Vagina (tissue), 2 donors: ENCODE results near the gene EDEM2. TPM values are rescaled to one million over a fixed set of nuclear protein-coding genes. Genes with fewer than 3 reads are reported as not detected.
"Not testable (repeated sequence)": the region's sequence is repeated elsewhere in the genome, so short reads cannot be mapped to it uniquely, and the experiment has no call there.

Source experiments
- DNase-seq, 2 donors: peaks; one replicate each; pipeline ENCODE4 v3.0.0-alpha.2; 2017; ENCODE audit errors: extremely low spot score in 2 of 2
- H3K27ac ChIP-seq: fragments of 200-600 bp; sonication (generic); one replicate; pipeline ENCODE4 v1.5.1; 2019
- H3K27me3 ChIP-seq: fragments of 200-600 bp; sonication (generic); one replicate; pipeline ENCODE4 v1.5.1; 2019
- H3K36me3 ChIP-seq, 2 donors: fragments of 200-600 bp; sonication (generic); one replicate each; pipeline ENCODE4 v1.5.1; 2017 to 2019
- H3K4me1 ChIP-seq: fragments of 200-600 bp; sonication (generic); one replicate; pipeline ENCODE4 v1.5.1; 2019
- H3K4me3 ChIP-seq, 2 donors: fragments of 200-600 bp; sonication (generic); 1 replicate in 1 of 2; 2 replicates in 1 of 2; pipeline ENCODE4 v1.5.1; 2016 to 2019
- H3K9me3 ChIP-seq: fragments of 200-600 bp; sonication (generic); one replicate; pipeline ENCODE4 v1.5.1; 2019
- CTCF ChIP-seq, 3 experiments: fragments of 450-650 bp in 2 of 3; fragments of 200-600 bp in 1 of 3; sonication (generic) in 1 of 3; IDR thresholded peaks; one replicate each; pipeline ENCODE4 v1.5.1; 2017 to 2019; ENCODE audit warnings: antibody characterized with exemption in 3 of 3, mild to moderate bottlenecking in 2 of 3, moderate library complexity in 2 of 3
- POLR2A ChIP-seq, 2 donors: fragments of 450-650 bp; IDR thresholded peaks; one replicate each; pipeline ENCODE4 v1.6.1; 2017; ENCODE audit warnings: antibody characterized with exemption in 2 of 2, mild to moderate bottlenecking in 2 of 2, moderate library complexity in 2 of 2
- POLR2AphosphoS5 ChIP-seq, 2 donors: sonication (generic); formaldehyde crosslinking; IDR thresholded peaks; one replicate each; pipeline ENCODE4 v1.9.0; 2017; ENCODE audit warnings: antibody characterized with exemption in 2 of 2, mild to moderate bottlenecking in 2 of 2, low read depth in 1 of 2; ENCODE audit not compliant: insufficient read depth in 1 of 2
- intact Hi-C: fragments of 100-400 bp; cut with DNase I; formaldehyde crosslinking; loops from one replicate; pipeline ENCODE4 v1.15.1; 2023
- total RNA-seq: library from RNA; depleted of rRNA; stranded (reverse); fragments of >200 nt; gene quantifications from one replicate; pipeline ENCODE4 v1.2.3, GENCODE V29; 2016

The EDEM2 gene
- total RNA-seq, 1 donor from 2014 or later: 12.8 TPM

- Histone ChIP-seq H3K4me1 (peaks cover 53% of the 10 kb centered on the region), H3K4me3 (no peak overlapping the region), H3K27ac (peak overlapping the region; percentile 24), H3K27me3 (no peaks in the 10 kb centered on the region), H3K9me3 (no peaks in the 10 kb centered on the region), H3K36me3 (no peaks in the 10 kb centered on the region)
- TF ChIP-seq POLR2AphosphoS5 (IDR thresholded peaks at IDR 0.05; ENCODE audit: insufficient read depth in 1 of 2, low read depth in 1 of 2) (no peak), CTCF (IDR thresholded peaks at IDR 0.05) (no peak), POLR2A (IDR thresholded peaks at IDR 0.05) (no peak)
- intact Hi-C loops: loop anchor here (1.0 kb wide), 1 partner anchor 20 kb away; no protein-coding TSS in a partner anchor
- DNase-seq: no peak
These were observed 59.3 kb downstream of the EDEM2 start for GRCh38 chr20:35087791-35088190.

- TF ChIP-seq POLR2A (IDR thresholded peaks at IDR 0.05) (no peak), POLR2AphosphoS5 (IDR thresholded peaks at IDR 0.05; ENCODE audit: insufficient read depth in 1 of 2, low read depth in 1 of 2) (no peak), CTCF (IDR thresholded peaks at IDR 0.05) (no peak)
- Histone ChIP-seq H3K9me3 (no peaks in the 10 kb centered on the region), H3K27me3 (no peaks in the 10 kb centered on the region), H3K4me1 (peaks cover 57% of the 10 kb centered on the region), H3K27ac (no peak overlapping the region), H3K36me3 (no peaks in the 10 kb centered on the region), H3K4me3 (no peak overlapping the region)
- DNase-seq: no peak
- intact Hi-C loops: no loop called here
These were observed 59.8 kb downstream of the EDEM2 start for GRCh38 chr20:35087355-35087754.

- H3K27ac ChIP-seq: no peak overlapping the region
- intact Hi-C loops: no loop called here
- no peaks in the 10 kb centered on the region for H3K9me3 ChIP-seq
These were observed 61.5 kb downstream of the EDEM2 start for GRCh38 chr20:35085477-35086225.

GRCh38 chr20:35084998-35085397, 62.1 kb downstream of the EDEM2 start:
- Histone ChIP-seq H3K36me3 (no peaks in the 10 kb centered on the region), H3K27me3 (no peaks in the 10 kb centered on the region), H3K27ac (no peak overlapping the region), H3K4me1 (peaks cover 62% of the 10 kb centered on the region), H3K4me3 (no peak overlapping the region), H3K9me3 (no peaks in the 10 kb centered on the region)
- DNase-seq: no peak
- TF ChIP-seq POLR2AphosphoS5 (IDR thresholded peaks at IDR 0.05; ENCODE audit: insufficient read depth in 1 of 2, low read depth in 1 of 2) (no peak), CTCF (IDR thresholded peaks at IDR 0.05) (no peak), POLR2A (IDR thresholded peaks at IDR 0.05) (no peak)
- intact Hi-C loops: no loop called here

More at GRCh38 chr20:35085477-35086225, 61.5 kb downstream of the EDEM2 start:
- no peak for DNase-seq
- TF ChIP-seq CTCF (IDR thresholded peaks at IDR 0.05): no peak
- TF ChIP-seq POLR2AphosphoS5 (IDR thresholded peaks at IDR 0.05; ENCODE audit: insufficient read depth in 1 of 2, low read depth in 1 of 2): no peak
- TF ChIP-seq POLR2A (IDR thresholded peaks at IDR 0.05): no peak
- H3K4me3 ChIP-seq: no peak overlapping the region
- H3K27me3 ChIP-seq: no peaks in the 10 kb centered on the region
- peaks cover 61% of the 10 kb centered on the region for H3K4me1 ChIP-seq
- no peaks in the 10 kb centered on the region for H3K36me3 ChIP-seq

GRCh38 chr20:35080348-35080642, 66.8 kb downstream of the EDEM2 start:
- H3K27me3 ChIP-seq, H3K27ac ChIP-seq, H3K4me3 ChIP-seq, DNase-seq, H3K9me3 ChIP-seq, intact Hi-C loops: not testable (repeated sequence)
- H3K36me3 ChIP-seq: peaks cover 0 to 18% of the 10 kb centered on the region in 2 donors
- H3K4me1 ChIP-seq: peaks cover 52% of the 10 kb centered on the region
